Measurements from ENCODE around the gene FHIT. TPM values are rescaled to one million over a fixed set of nuclear protein-coding genes. Genes with fewer than 3 reads are reported as not detected.

Gene FHIT
- total and polyA plus RNA-seq, 10 of the 15 experiments (the other 5 are each of a cell fraction or from before 2014, with no cell fraction given) = 4.2 to 14.9 (median 9.4) TPM

DNA sequence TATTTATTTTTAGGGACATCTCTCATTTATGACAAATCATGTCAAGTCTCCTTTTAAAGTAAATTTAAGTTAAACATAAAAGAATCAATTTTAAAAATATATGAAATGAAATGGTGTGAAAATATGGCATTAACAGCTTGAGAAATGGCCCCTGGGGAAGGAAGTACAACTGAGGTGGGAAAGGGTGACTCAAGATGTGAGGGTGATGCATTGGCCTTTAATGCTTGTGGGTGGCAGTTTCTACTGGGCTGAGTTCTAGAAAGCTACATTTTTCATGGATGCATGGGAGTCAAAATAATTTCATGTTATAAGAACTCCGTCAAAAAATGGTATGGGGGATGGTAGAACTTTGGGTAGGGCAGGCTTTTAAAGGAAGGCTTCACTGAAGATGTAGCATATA, 1492.6 kb downstream of the FHIT start:
- RAD21 ChIA-PET (ENCODE audit: unreplicated experiment) = no interaction called here
- H2AFZ ChIP-seq (ENCODE audit: control insufficient read depth, low read depth, low read length) = no peak overlapping the region
- in situ Hi-C loops (cut with MboI) = no loop called here
- no peaks in the 10 kb centered on the region for H3K36me3 ChIP-seq (ENCODE audit: control insufficient read depth in 2 of 2, insufficient read depth in 2 of 2, low read length in 1 of 2)
- FAIRE-seq = no peak
- SMC1A ChIA-PET (ENCODE audit: uncharacterized antibody, unreplicated experiment) = no interaction called here
- no peak overlapping the region for H3K4me3 ChIP-seq
- no peak overlapping the region for H3K9ac ChIP-seq (ENCODE audit: control insufficient read depth, insufficient read depth, low read length)
- intact Hi-C loops (cut with micrococcal nuclease; ENCODE audit: unreplicated experiment) = no loop called here
- no peak for DNase-seq (ENCODE audit: low read depth, low spot score)
- H3K27ac ChIP-seq (ENCODE audit: control insufficient read depth, insufficient read depth) = no peak overlapping the region
- H3K79me2 ChIP-seq (ENCODE audit: control insufficient read depth, insufficient read depth, low read length) = no peaks in the 10 kb centered on the region
- CTCF ChIA-PET = interaction anchor here (0.6 to 1.0 kb wide), 2 partner anchors 73 to 1002 kb away, joined by 3 read pairs; no protein-coding TSS in a partner anchor
- H3K9me3 ChIP-seq (replicated peaks; ENCODE audit: control insufficient read depth, insufficient read depth, low read length) = no peaks in the 10 kb centered on the region
- WGBS (ENCODE audit: insufficient coverage, insufficient replicate concordance, low lambda C conversion rate, missing lambda C conversion rate) = 5% methylated on average over 1 of the region's 1 CpG
- H3K4me1 ChIP-seq (ENCODE audit: control insufficient read depth, insufficient read depth, low read length) = no peaks in the 10 kb centered on the region
- H4K20me1 ChIP-seq (ENCODE audit: control insufficient read depth, insufficient read depth) = no peaks in the 10 kb centered on the region
- POLR2A ChIA-PET = no interaction called here
- no peaks in the 10 kb centered on the region for H3K27me3 ChIP-seq (replicated peaks in 1 of 2; ENCODE audit: control insufficient read depth in 2 of 2, insufficient read depth in 2 of 2, low read length in 1 of 2)
- no peak overlapping the region for H3K4me2 ChIP-seq (ENCODE audit: control insufficient read depth, insufficient read depth)
- BruUV-seq (replicated peaks) = no TSS peak
- ATAC-seq = no peak
- TF ChIP-seq MLLT1 (IDR thresholded peaks at IDR 0.05) = no peak
- TF ChIP-seq POLR2A (IDR thresholded peaks at IDR 0.05; ENCODE audit: low read depth, low read length) = no peak
- no peak for TF ChIP-seq POLR2AphosphoS5 (IDR thresholded peaks at IDR 0.05; ENCODE audit: low read length)
- no peak for TF ChIP-seq ZBED1 (IDR thresholded peaks at IDR 0.05; ENCODE audit: borderline replicate concordance)
- no peak for TF ChIP-seq TARDBP (IDR thresholded peaks at IDR 0.05; ENCODE audit: borderline replicate concordance)
- no peak for TF ChIP-seq ETV6 (conservative IDR thresholded peaks at IDR 0.05 in 1 of 2, IDR thresholded peaks at IDR 0.05 in 1 of 2; ENCODE audit: borderline replicate concordance in 1 of 2, low read depth in 1 of 2)
- no peak for TF ChIP-seq SRF (IDR thresholded peaks at IDR 0.05; ENCODE audit: low read depth in 2 of 2, low read length in 2 of 2)
- no peak for TF ChIP-seq CHD2 (IDR thresholded peaks at IDR 0.05; ENCODE audit: borderline replicate concordance, low read depth, low read length)
